Measurements from ENCODE around the gene BARX1.
"Not testable (repeated sequence)": the region's sequence is repeated elsewhere in the genome, so short reads cannot be mapped to it uniquely, and the experiment has no call there.

The BARX1 gene

DNA sequence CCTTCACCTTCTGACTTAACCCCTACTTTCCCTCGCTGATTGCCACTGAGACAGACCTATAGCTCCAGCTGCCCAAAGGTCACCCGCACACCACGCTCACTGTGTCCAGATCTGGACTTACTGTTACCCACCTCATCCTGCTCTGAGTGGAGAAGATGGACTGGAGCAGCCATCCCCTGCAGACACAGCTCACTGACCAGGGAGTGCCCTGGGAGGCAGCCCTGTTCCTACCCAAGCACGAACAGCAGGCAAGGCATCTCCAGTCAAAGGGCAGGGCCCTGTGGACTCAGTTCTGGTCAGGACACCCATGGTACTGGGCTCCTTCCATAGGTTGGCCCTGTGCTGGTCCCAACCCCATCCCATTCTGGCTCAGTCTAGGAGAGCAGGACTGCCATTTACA, 9.5 kb upstream of the BARX1 start:
- no peak for TF ChIP-seq EZH2 (IDR thresholded peaks at IDR 0.05; ENCODE audit: borderline replicate concordance, low read length)
- TF ChIP-seq, protein P1, sequence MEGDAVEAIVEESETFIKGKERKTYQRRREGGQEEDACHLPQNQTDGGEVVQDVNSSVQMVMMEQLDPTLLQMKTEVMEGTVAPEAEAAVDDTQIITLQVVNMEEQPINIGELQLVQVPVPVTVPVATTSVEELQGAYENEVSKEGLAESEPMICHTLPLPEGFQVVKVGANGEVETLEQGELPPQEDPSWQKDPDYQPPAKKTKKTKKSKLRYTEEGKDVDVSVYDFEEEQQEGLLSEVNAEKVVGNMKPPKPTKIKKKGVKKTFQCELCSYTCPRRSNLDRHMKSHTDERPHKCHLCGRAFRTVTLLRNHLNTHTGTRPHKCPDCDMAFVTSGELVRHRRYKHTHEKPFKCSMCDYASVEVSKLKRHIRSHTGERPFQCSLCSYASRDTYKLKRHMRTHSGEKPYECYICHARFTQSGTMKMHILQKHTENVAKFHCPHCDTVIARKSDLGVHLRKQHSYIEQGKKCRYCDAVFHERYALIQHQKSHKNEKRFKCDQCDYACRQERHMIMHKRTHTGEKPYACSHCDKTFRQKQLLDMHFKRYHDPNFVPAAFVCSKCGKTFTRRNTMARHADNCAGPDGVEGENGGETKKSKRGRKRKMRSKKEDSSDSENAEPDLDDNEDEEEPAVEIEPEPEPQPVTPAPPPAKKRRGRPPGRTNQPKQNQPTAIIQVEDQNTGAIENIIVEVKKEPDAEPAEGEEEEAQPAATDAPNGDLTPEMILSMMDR (IDR thresholded peaks at IDR 0.05; ENCODE audit: low read length), result no peak
- no peak overlapping the region for H3K9ac ChIP-seq (ENCODE audit: low read length)
- H3K4me1 ChIP-seq (ENCODE audit: insufficient read depth, low read length, severe bottlenecking), result no peaks in the 10 kb centered on the region
- H3K79me2 ChIP-seq (ENCODE audit: insufficient read depth, low read length), result no peaks in the 10 kb centered on the region
- H3F3A ChIP-seq (ENCODE audit: insufficient read depth, low read length), result no peaks in the 10 kb centered on the region
- no peaks in the 10 kb centered on the region for H3K27me3 ChIP-seq (ENCODE audit: insufficient read depth, low read length)
- no peaks in the 10 kb centered on the region for H3K36me3 ChIP-seq (ENCODE audit: insufficient read depth, low read length)
- H3K4me3 ChIP-seq (ENCODE audit: low read depth, low read length, poor library complexity, severe bottlenecking), result no peak overlapping the region
- no peaks in the 10 kb centered on the region for H3K9me2 ChIP-seq (ENCODE audit: low read depth, low read length)
- no peak overlapping the region for H3K27ac ChIP-seq (ENCODE audit: low read depth, low read length, poor library complexity, severe bottlenecking)
- no peaks in the 10 kb centered on the region for H4K20me1 ChIP-seq (ENCODE audit: insufficient read depth, low read length)
- no peak overlapping the region for H2AFZ ChIP-seq (ENCODE audit: low read length)
- H3K4me2 ChIP-seq (ENCODE audit: low read length), result no peak overlapping the region
- H3K9me3 ChIP-seq (ENCODE audit: low read length), result no peaks in the 10 kb centered on the region

DNA sequence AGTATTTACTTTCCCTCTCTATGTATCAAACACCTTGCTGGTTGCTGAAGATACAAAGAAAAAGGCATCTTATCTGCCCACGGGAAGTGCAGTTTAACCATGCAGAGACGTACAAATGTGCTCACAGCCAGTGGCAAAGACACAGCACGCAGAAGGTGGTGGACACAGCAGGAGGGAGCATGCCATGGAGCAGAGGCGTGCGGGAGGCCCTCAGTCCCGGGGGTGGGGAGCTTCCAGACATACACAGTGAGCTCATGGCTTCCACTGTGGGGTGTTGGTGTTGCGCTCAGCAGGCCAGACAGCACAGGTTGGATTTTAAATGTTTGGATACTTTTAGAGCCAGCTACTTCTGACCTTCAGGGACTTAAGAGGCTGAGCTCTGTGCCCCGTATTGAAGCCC, 8.8 kb upstream of the BARX1 start:
- no peaks in the 10 kb centered on the region for H3K4me1 ChIP-seq (ENCODE audit: insufficient read depth, low read length, severe bottlenecking)
- H3K27ac ChIP-seq (ENCODE audit: low read depth, low read length, poor library complexity, severe bottlenecking), result no peak overlapping the region
- H3K79me2 ChIP-seq (ENCODE audit: insufficient read depth, low read length), result no peaks in the 10 kb centered on the region
- no peaks in the 10 kb centered on the region for H3F3A ChIP-seq (ENCODE audit: insufficient read depth, low read length)
- H3K9ac ChIP-seq (ENCODE audit: low read length), result no peak overlapping the region
- H3K4me2 ChIP-seq (ENCODE audit: low read length), result no peak overlapping the region
- no peaks in the 10 kb centered on the region for H3K9me2 ChIP-seq (ENCODE audit: low read depth, low read length)
- no peak overlapping the region for H3K4me3 ChIP-seq (ENCODE audit: low read depth, low read length, poor library complexity, severe bottlenecking)
- H2AFZ ChIP-seq (ENCODE audit: low read length), result no peak overlapping the region
- TF ChIP-seq, protein P1 (IDR thresholded peaks at IDR 0.05; ENCODE audit: low read length), result no peak
- no peak for TF ChIP-seq EZH2 (IDR thresholded peaks at IDR 0.05; ENCODE audit: borderline replicate concordance, low read length)
- no peaks in the 10 kb centered on the region for H3K9me3 ChIP-seq (ENCODE audit: low read length)
- H3K27me3 ChIP-seq (ENCODE audit: insufficient read depth, low read length), result no peaks in the 10 kb centered on the region
- H4K20me1 ChIP-seq (ENCODE audit: insufficient read depth, low read length), result no peaks in the 10 kb centered on the region
- no peaks in the 10 kb centered on the region for H3K36me3 ChIP-seq (ENCODE audit: insufficient read depth, low read length)

DNA sequence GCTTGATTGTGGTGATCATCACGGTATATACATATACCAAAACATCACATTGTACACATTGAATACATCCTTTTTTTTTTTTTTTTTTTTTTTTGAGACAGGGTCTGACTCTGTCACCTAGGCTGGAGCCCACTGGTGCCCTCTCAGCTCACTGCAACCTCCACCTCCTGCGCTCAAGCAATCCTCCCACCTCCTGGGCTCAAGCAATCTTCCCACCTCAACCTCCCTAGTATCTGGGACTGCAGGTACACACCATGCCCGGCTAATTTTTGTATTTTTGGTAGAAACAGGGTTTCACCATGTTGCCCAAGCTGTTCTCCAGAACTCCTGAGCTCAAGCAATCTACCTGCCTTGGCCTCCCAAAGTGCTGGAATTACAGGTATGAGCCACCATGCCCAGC, 8.3 kb upstream of the BARX1 start:
- H4K20me1 ChIP-seq (ENCODE audit: insufficient read depth, low read length); H3K4me3 ChIP-seq (ENCODE audit: low read depth, low read length, poor library complexity, severe bottlenecking); H2AFZ ChIP-seq (ENCODE audit: low read length); H3K36me3 ChIP-seq (ENCODE audit: insufficient read depth, low read length); H3K27me3 ChIP-seq (ENCODE audit: insufficient read depth, low read length); H3K27ac ChIP-seq (ENCODE audit: low read depth, low read length, poor library complexity, severe bottlenecking); H3K4me2 ChIP-seq (ENCODE audit: low read length); H3K9me2 ChIP-seq (ENCODE audit: low read depth, low read length); H3K79me2 ChIP-seq (ENCODE audit: insufficient read depth, low read length); H3K4me1 ChIP-seq (ENCODE audit: insufficient read depth, low read length, severe bottlenecking); H3F3A ChIP-seq (ENCODE audit: insufficient read depth, low read length); H3K9me3 ChIP-seq (ENCODE audit: low read length); H3K9ac ChIP-seq (ENCODE audit: low read length): not testable (repeated sequence)

DNA sequence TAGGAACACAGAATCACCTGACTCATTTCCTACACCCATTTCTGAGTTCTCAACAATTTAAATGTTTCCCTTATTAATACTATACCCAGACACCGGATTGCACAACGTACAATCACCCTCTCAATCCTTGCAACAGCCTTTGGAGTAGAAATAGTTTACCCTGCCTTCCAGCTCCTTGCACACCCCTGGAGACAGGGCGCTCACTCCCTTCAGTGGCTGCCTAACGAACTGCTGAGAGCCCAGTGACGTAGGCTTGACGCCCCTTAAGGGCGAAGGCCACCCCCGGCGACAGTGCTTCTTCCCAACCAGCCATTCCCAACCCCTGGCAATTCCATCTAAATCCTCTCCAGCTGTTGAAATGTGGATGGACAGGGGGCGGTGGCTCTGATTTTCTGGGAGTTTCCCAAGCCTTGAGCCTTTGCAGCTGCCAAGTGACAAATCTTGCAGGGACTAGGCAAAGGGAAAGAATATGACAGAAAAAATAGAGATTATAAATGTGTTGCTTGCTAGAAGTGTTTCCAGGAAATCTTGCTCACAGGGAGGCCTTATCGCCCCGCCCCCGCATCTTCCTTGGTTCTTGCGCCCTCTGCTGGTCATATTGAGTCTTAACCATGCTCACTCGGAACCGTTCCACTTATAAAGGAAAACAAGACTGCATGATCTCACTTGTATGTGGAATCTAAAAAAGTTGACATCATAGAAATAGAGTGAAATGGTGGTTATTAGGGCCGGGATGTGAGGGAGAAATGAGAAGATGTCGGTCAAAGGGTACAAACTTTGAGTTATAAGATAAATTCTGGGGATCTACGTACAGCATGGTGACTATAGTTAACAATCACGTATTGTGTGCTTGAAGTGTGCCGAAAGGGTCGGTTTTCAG, 7.6 kb upstream of the BARX1 start:
- Histone ChIP-seq H2AFZ (ENCODE audit: low read length) (no peak overlapping the region), H3K36me3 (ENCODE audit: insufficient read depth, low read length) (no peaks in the 10 kb centered on the region), H3K9ac (ENCODE audit: low read length) (no peak overlapping the region), H3K27ac (ENCODE audit: low read depth, low read length, poor library complexity, severe bottlenecking) (no peak overlapping the region), H3K4me3 (ENCODE audit: low read depth, low read length, poor library complexity, severe bottlenecking) (no peak overlapping the region), H3K9me2 (ENCODE audit: low read depth, low read length) (no peaks in the 10 kb centered on the region), H3K4me1 (ENCODE audit: insufficient read depth, low read length, severe bottlenecking) (peaks cover 4% of the 10 kb centered on the region), H3K27me3 (ENCODE audit: insufficient read depth, low read length) (0 out of 2 replicates have a peak, but pooled peaks cover 7% of the 10 kb centered on the region), H3K4me2 (ENCODE audit: low read length) (no peak overlapping the region), H3K79me2 (ENCODE audit: insufficient read depth, low read length) (no peaks in the 10 kb centered on the region), H3K9me3 (ENCODE audit: low read length) (no peaks in the 10 kb centered on the region), H4K20me1 (ENCODE audit: insufficient read depth, low read length) (no peaks in the 10 kb centered on the region), H3F3A (ENCODE audit: insufficient read depth, low read length) (no peaks in the 10 kb centered on the region)
- TF ChIP-seq EZH2 (IDR thresholded peaks at IDR 0.05; ENCODE audit: borderline replicate concordance, low read length), result no peak
- TF ChIP-seq, protein P1 (IDR thresholded peaks at IDR 0.05; ENCODE audit: low read length), result peak; percentile 82
